Measurements from ENCODE around the gene PAK3.

DNA sequence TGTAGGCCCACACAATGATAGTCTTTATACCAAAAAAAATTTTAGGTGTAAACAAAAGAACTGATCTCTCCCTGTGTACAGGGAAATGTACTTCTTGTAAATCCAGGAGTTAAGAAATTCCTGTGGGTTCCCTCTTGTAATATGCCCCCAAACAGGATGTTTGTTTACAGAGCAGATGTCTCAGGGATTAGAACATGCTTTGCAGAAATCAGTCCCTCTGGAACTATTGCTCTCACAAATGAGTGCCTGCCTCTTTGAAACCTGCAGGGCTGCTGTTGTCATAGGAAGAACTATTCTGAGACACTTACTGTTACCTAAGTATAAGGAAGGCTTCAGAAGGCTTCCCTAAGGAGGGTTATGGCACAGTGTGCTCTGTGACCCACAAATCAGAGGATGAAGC, 35.6 kb downstream of the PAK3 start:
- TF ChIP-seq, protein P1, sequence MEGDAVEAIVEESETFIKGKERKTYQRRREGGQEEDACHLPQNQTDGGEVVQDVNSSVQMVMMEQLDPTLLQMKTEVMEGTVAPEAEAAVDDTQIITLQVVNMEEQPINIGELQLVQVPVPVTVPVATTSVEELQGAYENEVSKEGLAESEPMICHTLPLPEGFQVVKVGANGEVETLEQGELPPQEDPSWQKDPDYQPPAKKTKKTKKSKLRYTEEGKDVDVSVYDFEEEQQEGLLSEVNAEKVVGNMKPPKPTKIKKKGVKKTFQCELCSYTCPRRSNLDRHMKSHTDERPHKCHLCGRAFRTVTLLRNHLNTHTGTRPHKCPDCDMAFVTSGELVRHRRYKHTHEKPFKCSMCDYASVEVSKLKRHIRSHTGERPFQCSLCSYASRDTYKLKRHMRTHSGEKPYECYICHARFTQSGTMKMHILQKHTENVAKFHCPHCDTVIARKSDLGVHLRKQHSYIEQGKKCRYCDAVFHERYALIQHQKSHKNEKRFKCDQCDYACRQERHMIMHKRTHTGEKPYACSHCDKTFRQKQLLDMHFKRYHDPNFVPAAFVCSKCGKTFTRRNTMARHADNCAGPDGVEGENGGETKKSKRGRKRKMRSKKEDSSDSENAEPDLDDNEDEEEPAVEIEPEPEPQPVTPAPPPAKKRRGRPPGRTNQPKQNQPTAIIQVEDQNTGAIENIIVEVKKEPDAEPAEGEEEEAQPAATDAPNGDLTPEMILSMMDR (IDR thresholded peaks at IDR 0.05), result no peak
- no peak for TF ChIP-seq POLR2A (IDR thresholded peaks at IDR 0.05)

Data from adrenal gland (tissue), 5 donors.